WI38 (cell line): Measurements from ENCODE around the gene CAPN2.

Experiments
- H3K4me3 ChIP-seq: 2 replicates; pipeline ENCODE4 v1.5.1; 2011; ENCODE audit warnings: low read depth, mild to moderate bottlenecking, control low read depth, low read length
- TF ChIP-seq, protein P1 (sequence below): IDR thresholded peaks from 2 replicates; pipeline ENCODE4 v1.5.1; 2012; ENCODE audit warnings: low read depth, mild to moderate bottlenecking, control low read depth, low read length

The CAPN2 gene

GRCh38 chr1:223788746-223789415 is 76.5 kb downstream of the CAPN2 start:
- TF ChIP-seq, protein P1, sequence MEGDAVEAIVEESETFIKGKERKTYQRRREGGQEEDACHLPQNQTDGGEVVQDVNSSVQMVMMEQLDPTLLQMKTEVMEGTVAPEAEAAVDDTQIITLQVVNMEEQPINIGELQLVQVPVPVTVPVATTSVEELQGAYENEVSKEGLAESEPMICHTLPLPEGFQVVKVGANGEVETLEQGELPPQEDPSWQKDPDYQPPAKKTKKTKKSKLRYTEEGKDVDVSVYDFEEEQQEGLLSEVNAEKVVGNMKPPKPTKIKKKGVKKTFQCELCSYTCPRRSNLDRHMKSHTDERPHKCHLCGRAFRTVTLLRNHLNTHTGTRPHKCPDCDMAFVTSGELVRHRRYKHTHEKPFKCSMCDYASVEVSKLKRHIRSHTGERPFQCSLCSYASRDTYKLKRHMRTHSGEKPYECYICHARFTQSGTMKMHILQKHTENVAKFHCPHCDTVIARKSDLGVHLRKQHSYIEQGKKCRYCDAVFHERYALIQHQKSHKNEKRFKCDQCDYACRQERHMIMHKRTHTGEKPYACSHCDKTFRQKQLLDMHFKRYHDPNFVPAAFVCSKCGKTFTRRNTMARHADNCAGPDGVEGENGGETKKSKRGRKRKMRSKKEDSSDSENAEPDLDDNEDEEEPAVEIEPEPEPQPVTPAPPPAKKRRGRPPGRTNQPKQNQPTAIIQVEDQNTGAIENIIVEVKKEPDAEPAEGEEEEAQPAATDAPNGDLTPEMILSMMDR, result no peak
- H3K4me3 ChIP-seq, result no peak overlapping the region

DNA sequence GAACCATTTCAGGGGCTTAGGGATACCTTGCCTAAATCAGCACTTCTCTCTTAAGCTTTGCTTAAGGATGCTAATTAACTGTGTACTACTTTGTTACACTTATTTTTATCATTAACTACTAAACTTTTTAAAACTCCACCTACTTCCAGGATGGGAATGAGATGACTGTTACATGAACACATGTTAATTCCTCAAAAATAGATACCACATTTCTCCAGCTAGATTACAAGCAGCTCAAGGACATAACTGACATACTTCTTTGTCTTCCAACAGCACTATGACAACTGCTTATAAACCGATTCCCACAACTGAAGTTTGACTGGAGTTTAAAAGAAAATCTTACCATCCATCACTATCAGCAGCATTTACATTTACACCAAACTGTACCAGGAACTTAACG is 79.7 kb downstream of the CAPN2 start:
- TF ChIP-seq, protein P1, result no peak
- no peak overlapping the region for H3K4me3 ChIP-seq

DNA sequence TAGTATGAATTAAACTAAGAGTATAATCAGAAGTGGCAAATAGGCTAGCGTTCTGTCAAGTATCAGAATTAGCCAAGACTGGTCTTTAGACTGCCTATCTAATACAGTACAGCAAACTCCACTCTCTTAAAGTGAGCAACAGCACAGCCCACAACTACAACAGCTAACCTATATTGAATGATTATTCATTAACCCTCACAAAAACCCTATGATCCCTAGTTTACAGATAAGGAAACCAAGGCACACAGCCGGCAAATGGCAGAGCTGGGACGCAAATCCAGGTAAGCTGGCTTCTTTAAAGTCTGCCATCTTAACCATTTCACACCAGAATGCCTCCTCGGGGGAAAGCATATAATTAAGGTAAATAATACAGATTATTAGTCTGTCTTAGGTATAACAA is 81.4 kb downstream of the CAPN2 start:
- TF ChIP-seq, protein P1, result no peak
- no peak overlapping the region for H3K4me3 ChIP-seq

GRCh38 chr1:223794136-223794880 is 82.0 kb downstream of the CAPN2 start:
- H3K4me3 ChIP-seq, result no peak overlapping the region
- TF ChIP-seq, protein P1, result no peak

GRCh38 chr1:223796210-223796609 is 83.9 kb downstream of the CAPN2 start:
- no peak overlapping the region for H3K4me3 ChIP-seq
- TF ChIP-seq, protein P1, result no peak

- TF ChIP-seq, protein P1, result no peak
These were observed 89.7 kb downstream of the CAPN2 start for GRCh38 chr1:223802032-223802431.

DNA sequence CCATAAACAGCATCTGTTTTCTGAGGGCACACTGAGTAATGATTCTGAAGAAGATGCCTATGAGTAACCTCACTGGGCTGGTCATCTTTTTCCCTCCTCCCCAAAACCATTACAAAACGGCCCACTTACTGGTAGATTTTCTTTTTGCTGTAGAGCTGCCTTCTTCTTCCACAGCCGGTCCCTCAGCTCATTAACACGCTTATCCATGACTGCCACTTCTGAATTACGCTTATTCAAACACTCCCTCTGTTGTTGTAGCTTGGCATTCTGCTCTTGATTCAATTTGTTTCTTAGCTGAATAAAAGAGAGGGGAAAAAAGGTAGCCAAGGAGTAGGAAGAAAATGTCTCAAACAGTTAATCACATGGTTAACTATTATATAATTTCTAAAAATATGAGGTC is 90.3 kb downstream of the CAPN2 start:
- TF ChIP-seq, protein P1, result no peak
- no peak overlapping the region for H3K4me3 ChIP-seq

More at GRCh38 chr1:223802032-223802431, 89.7 kb downstream of the CAPN2 start:
- H3K4me3 ChIP-seq, result no peak overlapping the region
